Suprapubic skin (tissue), 4 donors: ENCODE data around the gene PDE4D.

Experiments
- POLR2A ChIP-seq, 2 donors: fragments of 450-650 bp; IDR thresholded peaks; one replicate each; pipeline ENCODE4 v1.6.1; 2017; ENCODE audit warnings: antibody characterized with exemption in 2 of 2, mild to moderate bottlenecking in 2 of 2, moderate library complexity in 2 of 2
- POLR2AphosphoS5 ChIP-seq, 3 donors: sonication (generic); formaldehyde crosslinking; IDR thresholded peaks; one replicate each; pipeline ENCODE4 v1.6.1; 2017; ENCODE audit warnings: antibody characterized with exemption in 3 of 3
- TF ChIP-seq, protein P1 (sequence below), 2 donors: fragments of 200-600 bp in 1 of 2; fragments of 450-650 bp in 1 of 2; sonication (generic) in 1 of 2; IDR thresholded peaks; one replicate each; pipeline ENCODE4 v1.5.1; 2016 to 2019; ENCODE audit warnings: antibody characterized with exemption in 2 of 2, mild to moderate bottlenecking in 1 of 2, moderate library complexity in 1 of 2

- TF ChIP-seq, protein P1, sequence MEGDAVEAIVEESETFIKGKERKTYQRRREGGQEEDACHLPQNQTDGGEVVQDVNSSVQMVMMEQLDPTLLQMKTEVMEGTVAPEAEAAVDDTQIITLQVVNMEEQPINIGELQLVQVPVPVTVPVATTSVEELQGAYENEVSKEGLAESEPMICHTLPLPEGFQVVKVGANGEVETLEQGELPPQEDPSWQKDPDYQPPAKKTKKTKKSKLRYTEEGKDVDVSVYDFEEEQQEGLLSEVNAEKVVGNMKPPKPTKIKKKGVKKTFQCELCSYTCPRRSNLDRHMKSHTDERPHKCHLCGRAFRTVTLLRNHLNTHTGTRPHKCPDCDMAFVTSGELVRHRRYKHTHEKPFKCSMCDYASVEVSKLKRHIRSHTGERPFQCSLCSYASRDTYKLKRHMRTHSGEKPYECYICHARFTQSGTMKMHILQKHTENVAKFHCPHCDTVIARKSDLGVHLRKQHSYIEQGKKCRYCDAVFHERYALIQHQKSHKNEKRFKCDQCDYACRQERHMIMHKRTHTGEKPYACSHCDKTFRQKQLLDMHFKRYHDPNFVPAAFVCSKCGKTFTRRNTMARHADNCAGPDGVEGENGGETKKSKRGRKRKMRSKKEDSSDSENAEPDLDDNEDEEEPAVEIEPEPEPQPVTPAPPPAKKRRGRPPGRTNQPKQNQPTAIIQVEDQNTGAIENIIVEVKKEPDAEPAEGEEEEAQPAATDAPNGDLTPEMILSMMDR (IDR thresholded peaks at IDR 0.05) = no peak
- TF ChIP-seq POLR2A (IDR thresholded peaks at IDR 0.05) (no peak), POLR2AphosphoS5 (IDR thresholded peaks at IDR 0.05) (no peak)
Measured at GRCh38 chr5:59301727-59302126, 591.8 kb downstream of the PDE4D start.
